ENCODE measurements around the gene WWOX. TPM values are rescaled to one million over a fixed set of nuclear protein-coding genes. Genes with fewer than 3 reads are reported as not detected.

WWOX gene
- total and polyA plus RNA-seq, 2 of the 8 experiments (the other 6 are each of a cell fraction or from before 2014, with no cell fraction given), result 5.4 to 16.7 TPM

- TF ChIP-seq SAP30 (IDR thresholded peaks at IDR 0.05; ENCODE audit: insufficient read depth, insufficient replicate concordance, low read length) (no peak), POU5F1 (IDR thresholded peaks at IDR 0.05; ENCODE audit: low read depth, low read length) (no peak), CEBPB (IDR thresholded peaks at IDR 0.05; ENCODE audit: low read depth, low read length) (no peak), JUN (IDR thresholded peaks at IDR 0.05; ENCODE audit: low read depth, low read length) (no peak), GABPA (IDR thresholded peaks at IDR 0.05; ENCODE audit: borderline replicate concordance, insufficient read depth, low read length) (no peak), GTF2F1 (IDR thresholded peaks at IDR 0.05; ENCODE audit: borderline replicate concordance, low read depth, low read length) (no peak), YY1 (IDR thresholded peaks at IDR 0.05; ENCODE audit: low read depth, low read length) (no peak), E2F6 (IDR thresholded peaks at IDR 0.05) (no peak), KDM5A (IDR thresholded peaks at IDR 0.05; ENCODE audit: low read length) (no peak), NANOG (IDR thresholded peaks at IDR 0.05; ENCODE audit: insufficient read depth, low read depth, low read length, poor library complexity, severe bottlenecking) (no peak), BCL11A (IDR thresholded peaks at IDR 0.05; ENCODE audit: low read depth in 2 of 2, low read length in 2 of 2) (no peak)
Measured at GRCh38 chr16:79013930-79014660, 914.6 kb downstream of the WWOX start (continued).

Measured in H1 (cell line).